ENCODE data around the gene ATP6V1G3.
"Not testable (repeated sequence)": the region's sequence is repeated elsewhere in the genome, so short reads cannot be mapped to it uniquely, and the experiment has no call there.

Gene ATP6V1G3

GRCh38 chr1:198542632-198543031 lies 2.2 kb upstream of the ATP6V1G3 start:
- no peak for DNase-seq (ENCODE audit: low read depth)

- no peak for DNase-seq (ENCODE audit: low read depth)
Measured at GRCh38 chr1:198541737-198542136, 1.3 kb upstream of the ATP6V1G3 start.

- DNase-seq (ENCODE audit: low read depth) = no peak
Measured at GRCh38 chr1:198538579-198539364, 1.7 kb downstream of the ATP6V1G3 start.

- no peak for DNase-seq (ENCODE audit: low read depth)
Measured at GRCh38 chr1:198535631-198536030, 4.8 kb downstream of the ATP6V1G3 start.

- no peak for DNase-seq (ENCODE audit: low read depth)
Measured at GRCh38 chr1:198534548-198535418, 5.7 kb downstream of the ATP6V1G3 start.

- no peak for DNase-seq (ENCODE audit: low read depth)
Measured at GRCh38 chr1:198531891-198532290, 8.6 kb downstream of the ATP6V1G3 start.

GRCh38 chr1:198530953-198531352 lies 9.5 kb downstream of the ATP6V1G3 start:
- DNase-seq (ENCODE audit: low read depth) = no peak

GRCh38 chr1:198529414-198529813 lies 11.1 kb downstream of the ATP6V1G3 start:
- no peak for DNase-seq (ENCODE audit: low read depth)

- no peak for DNase-seq (ENCODE audit: low read depth)
Measured at GRCh38 chr1:198528364-198528763, 12.1 kb downstream of the ATP6V1G3 start.

GRCh38 chr1:198524556-198524955 lies 15.9 kb downstream of the ATP6V1G3 start:
- no peak for DNase-seq (ENCODE audit: low read depth)

- not testable (repeated sequence) for DNase-seq (ENCODE audit: low read depth)
Measured at GRCh38 chr1:198524127-198524526, 16.4 kb downstream of the ATP6V1G3 start.

GRCh38 chr1:198523182-198523950 lies 17.1 kb downstream of the ATP6V1G3 start:
- no peak for DNase-seq (ENCODE audit: low read depth)

GRCh38 chr1:198520524-198521254 lies 19.8 kb downstream of the ATP6V1G3 start:
- DNase-seq (ENCODE audit: low read depth) = no peak

GRCh38 chr1:198519639-198520501 lies 20.6 kb downstream of the ATP6V1G3 start:
- no peak for DNase-seq (ENCODE audit: low read depth)

- DNase-seq (ENCODE audit: low read depth) = no peak
Measured at GRCh38 chr1:198517623-198518199, 22.8 kb downstream of the ATP6V1G3 start.

- DNase-seq (ENCODE audit: low read depth) = no peak
Measured at GRCh38 chr1:198500096-198500495, 40.4 kb downstream of the ATP6V1G3 start.

- no peak for DNase-seq (ENCODE audit: low read depth)
Measured at GRCh38 chr1:198499588-198499987, 40.9 kb downstream of the ATP6V1G3 start.

- DNase-seq (ENCODE audit: low read depth) = no peak
Measured at GRCh38 chr1:198498881-198499280, 41.6 kb downstream of the ATP6V1G3 start.

- no peak for DNase-seq (ENCODE audit: low read depth)
Measured at GRCh38 chr1:198498103-198498385, 42.4 kb downstream of the ATP6V1G3 start.

GRCh38 chr1:198497326-198498102 lies 43.0 kb downstream of the ATP6V1G3 start:
- no peak for DNase-seq (ENCODE audit: low read depth)
